Mononuclear cell (primary cell): Measurements from ENCODE around the gene CEP152. TPM values are rescaled to one million over a fixed set of nuclear protein-coding genes. Genes with fewer than 3 reads are reported as not detected.

Experiments
- H3K27me3 ChIP-seq: 2 replicates; pipeline ENCODE4 v1.6.0; 2011; ENCODE audit warnings: low read length, control low read depth; ENCODE audit not compliant: insufficient read depth
- H3K4me1 ChIP-seq: 2 replicates; pipeline ENCODE4 v1.5.1; 2011; ENCODE audit warnings: mild to moderate bottlenecking, low read length, control low read depth; ENCODE audit not compliant: insufficient read depth
- H3K4me3 ChIP-seq: 2 replicates; pipeline ENCODE4 v1.5.1; 2011; ENCODE audit warnings: mild to moderate bottlenecking, low read length, moderate library complexity
- H3K9me3 ChIP-seq: 2 replicates; pipeline ENCODE4 v1.5.1; 2011; ENCODE audit warnings: low read depth, mild to moderate bottlenecking, control low read depth, low read length
- total RNA-seq: library from RNA; depleted of rRNA; stranded (reverse); fragments of >200 nt; gene quantifications from one replicate; pipeline ENCODE4 v1.2.3, GENCODE V29; 2012

Gene CEP152
- total RNA-seq, 1 donor = 12.8 TPM

- Histone ChIP-seq H3K4me1 (no peaks in the 10 kb centered on the region), H3K4me3 (no peak overlapping the region), H3K9me3 (no peaks in the 10 kb centered on the region), H3K27me3 (no peaks in the 10 kb centered on the region)
Measured at GRCh38 chr15:48825075-48825474, 14.2 kb upstream of the CEP152 start.

- H3K9me3 ChIP-seq = no peaks in the 10 kb centered on the region
- no peak overlapping the region for H3K4me3 ChIP-seq
- H3K4me1 ChIP-seq = no peaks in the 10 kb centered on the region
- no peaks in the 10 kb centered on the region for H3K27me3 ChIP-seq
Measured at GRCh38 chr15:48823706-48824105, 12.8 kb upstream of the CEP152 start.

- H3K4me1 ChIP-seq = no peaks in the 10 kb centered on the region
- no peaks in the 10 kb centered on the region for H3K27me3 ChIP-seq
- H3K4me3 ChIP-seq = no peak overlapping the region
- no peaks in the 10 kb centered on the region for H3K9me3 ChIP-seq
Measured at GRCh38 chr15:48823237-48823636, 12.4 kb upstream of the CEP152 start.

- no peak overlapping the region for H3K4me3 ChIP-seq
- no peaks in the 10 kb centered on the region for H3K9me3 ChIP-seq
- H3K27me3 ChIP-seq = no peaks in the 10 kb centered on the region
- H3K4me1 ChIP-seq = peaks cover 19% of the 10 kb centered on the region
Measured at GRCh38 chr15:48814286-48814685, 3.4 kb upstream of the CEP152 start.

- Histone ChIP-seq H3K27me3 (no peaks in the 10 kb centered on the region), H3K4me3 (peak overlapping the region; percentile 95), H3K9me3 (no peaks in the 10 kb centered on the region), H3K4me1 (peaks cover 20% of the 10 kb centered on the region)
Measured at GRCh38 chr15:48811325-48811958, 573 bp upstream of the CEP152 start.

- Histone ChIP-seq H3K9me3 (no peaks in the 10 kb centered on the region), H3K4me1 (peaks cover 13% of the 10 kb centered on the region), H3K27me3 (no peaks in the 10 kb centered on the region), H3K4me3 (no peak overlapping the region)
Measured at GRCh38 chr15:48806151-48806550, 4.7 kb downstream of the CEP152 start.

GRCh38 chr15:48805591-48805990 is 5.3 kb downstream of the CEP152 start:
- Histone ChIP-seq H3K9me3 (no peaks in the 10 kb centered on the region), H3K27me3 (no peaks in the 10 kb centered on the region), H3K4me1 (peaks cover 13% of the 10 kb centered on the region), H3K4me3 (no peak overlapping the region)

- Histone ChIP-seq H3K4me3 (no peak overlapping the region), H3K27me3 (no peaks in the 10 kb centered on the region), H3K9me3 (no peaks in the 10 kb centered on the region), H3K4me1 (no peaks in the 10 kb centered on the region)
Measured at GRCh38 chr15:48803877-48804276, 7.0 kb downstream of the CEP152 start.

GRCh38 chr15:48802867-48803266 is 8.0 kb downstream of the CEP152 start:
- Histone ChIP-seq H3K27me3 (no peaks in the 10 kb centered on the region), H3K4me1 (no peaks in the 10 kb centered on the region), H3K9me3 (no peaks in the 10 kb centered on the region), H3K4me3 (no peak overlapping the region)

GRCh38 chr15:48802257-48802656 is 8.6 kb downstream of the CEP152 start:
- Histone ChIP-seq H3K4me3 (no peak overlapping the region), H3K9me3 (no peaks in the 10 kb centered on the region), H3K4me1 (no peaks in the 10 kb centered on the region), H3K27me3 (no peaks in the 10 kb centered on the region)

GRCh38 chr15:48800811-48801455 is 9.9 kb downstream of the CEP152 start:
- no peaks in the 10 kb centered on the region for H3K9me3 ChIP-seq
- H3K27me3 ChIP-seq = no peaks in the 10 kb centered on the region
- H3K4me3 ChIP-seq = no peak overlapping the region
- H3K4me1 ChIP-seq = no peaks in the 10 kb centered on the region

- Histone ChIP-seq H3K9me3 (no peaks in the 10 kb centered on the region), H3K4me1 (no peaks in the 10 kb centered on the region), H3K27me3 (no peaks in the 10 kb centered on the region), H3K4me3 (no peak overlapping the region)
Measured at GRCh38 chr15:48800245-48800644, 10.6 kb downstream of the CEP152 start.

- no peaks in the 10 kb centered on the region for H3K9me3 ChIP-seq
- no peaks in the 10 kb centered on the region for H3K27me3 ChIP-seq
- H3K4me3 ChIP-seq = no peak overlapping the region
- peaks cover 4% of the 10 kb centered on the region for H3K4me1 ChIP-seq
Measured at GRCh38 chr15:48798319-48798718, 12.6 kb downstream of the CEP152 start.

- Histone ChIP-seq H3K4me1 (peaks cover 4% of the 10 kb centered on the region), H3K4me3 (no peak overlapping the region), H3K9me3 (no peaks in the 10 kb centered on the region), H3K27me3 (no peaks in the 10 kb centered on the region)
Measured at GRCh38 chr15:48796930-48797329, 13.9 kb downstream of the CEP152 start.

GRCh38 chr15:48796521-48796920 is 14.3 kb downstream of the CEP152 start:
- Histone ChIP-seq H3K9me3 (no peaks in the 10 kb centered on the region), H3K4me3 (no peak overlapping the region), H3K27me3 (no peaks in the 10 kb centered on the region), H3K4me1 (peaks cover 4% of the 10 kb centered on the region)

- no peak overlapping the region for H3K4me3 ChIP-seq
- H3K27me3 ChIP-seq = no peaks in the 10 kb centered on the region
- peaks cover 4% of the 10 kb centered on the region for H3K4me1 ChIP-seq
- no peaks in the 10 kb centered on the region for H3K9me3 ChIP-seq
Measured at GRCh38 chr15:48795901-48796300, 15.0 kb downstream of the CEP152 start.
